ENCODE measurements around the gene FOXI1.

- TF ChIP-seq CTCF (IDR thresholded peaks at IDR 0.05) = no peak
- no peak for TF ChIP-seq POLR2A (IDR thresholded peaks at IDR 0.05)
Measured at GRCh38 chr5:170092455-170093101, 13.1 kb upstream of the FOXI1 start.

Measured in heart left ventricle (tissue), 13 donors.